H1 (cell line): ENCODE results near the gene HSPA12A. TPM values are rescaled to one million over a fixed set of nuclear protein-coding genes. Genes with fewer than 3 reads are reported as not detected.

Experiments used
- CHD7 ChIP-seq: fragments of 300-600 bp; sonication (generic); IDR thresholded peaks from 2 replicates; pipeline ENCODE4 v1.7.1; 2012; ENCODE audit warnings: low read length, moderate library complexity, mild to moderate bottlenecking, inconsistent platforms; ENCODE audit not compliant: insufficient replicate concordance
- CREB1 ChIP-seq: IDR thresholded peaks from 2 replicates; pipeline ENCODE4 v1.6.1; 2012; ENCODE audit warnings: inconsistent platforms
- E2F6 ChIP-seq: IDR thresholded peaks from 2 replicates; pipeline ENCODE4 v1.6.1; 2012; ENCODE audit warnings: inconsistent platforms
- MAFK ChIP-seq: IDR thresholded peaks from 2 replicates; pipeline ENCODE4 v1.6.1; 2012; ENCODE audit warnings: low read depth, mild to moderate bottlenecking, improper control_type of control experiment, low read length
- MAX ChIP-seq: IDR thresholded peaks from 2 replicates; pipeline ENCODE4 v1.6.1; 2012; ENCODE audit warnings: inconsistent platforms
- RFX5 ChIP-seq: IDR thresholded peaks from 2 replicates; pipeline ENCODE4 v1.6.1; 2011; ENCODE audit warnings: low read depth, low read length, improper control_type of control experiment, borderline replicate concordance
- RXRA ChIP-seq: IDR thresholded peaks from 2 replicates; pipeline ENCODE4 v1.6.1; 2011; ENCODE audit warnings: low read depth, mild to moderate bottlenecking, low read length, moderate library complexity; ENCODE audit not compliant: insufficient read depth
- SIRT6 ChIP-seq: IDR thresholded peaks from one replicate; pipeline ENCODE4 v1.7.1; 2012; ENCODE audit warnings: low read length, inconsistent platforms
- TAF7 ChIP-seq: optimal IDR thresholded peaks from 2 replicates; pipeline ENCODE3; 2011; ENCODE audit warnings: low read depth, mild to moderate bottlenecking, inconsistent platforms, low read length, moderate library complexity, borderline replicate concordance
- USF2 ChIP-seq: IDR thresholded peaks from 2 replicates; pipeline ENCODE4 v1.6.1; 2011; ENCODE audit warnings: low read length, improper control_type of control experiment
- polyA plus RNA-seq, 7 experiments: library from polyadenylated mRNA; depleted of rRNA in 3 of 7; stranded (reverse) in 5 of 7; unstranded in 2 of 7; fragments of >200 nt in 5 of 7; fragments of 200-250 nt in 2 of 7; gene quantifications; 1 replicate in 5 of 7; 2 replicates in 1 of 7; 4 replicates in 1 of 7; pipeline versions ENCODE4 v1.2.1 to v1.2.3, GENCODE V29; 2011 to 2013; ENCODE audit warnings: missing spikeins in 2 of 7, mixed read lengths in 2 of 7
- total RNA-seq: library from RNA; stranded (reverse); fragmentation: NEBNext Ultra II Directional; extraction: Animal tissue kit (Norgen Biotek cat#: 25700); gene quantifications from 2 replicates; pipeline ENCODE4 v1.2.1, GENCODE V29; 2021

Gene HSPA12A
- total and polyA plus RNA-seq, 2 of the 8 experiments (the other 6 are each of a cell fraction or from before 2014, with no cell fraction given), result 3.1 to 6.9 TPM

GRCh38 chr10:116715341-116715740 lies 27.0 kb downstream of the HSPA12A start (continued):
- TF ChIP-seq CHD7 (no peak), CREB1 (no peak), MAFK (no peak), RXRA (no peak), E2F6 (no peak), RFX5 (no peak), USF2 (no peak), SIRT6 (no peak), TAF7 (no peak), MAX (no peak)
